HG02798 (cell line): Measurements from ENCODE around the gene SEPTIN6.
A peak's percentile ranks its signal among the peaks of the same experiment; 100 is the strongest.

Experiments used
- ATAC-seq: cut with Tn5 transposase; IDR thresholded peaks from one replicate; pipeline ENCODE4 v1.9.1; 2021; ENCODE audit warnings: mild to moderate bottlenecking; ENCODE audit not compliant: unreplicated experiment, poor library complexity

SEPTIN6 gene

GRCh38 chrX:119693040-119693995 lies at the start of gene SEPTIN6:
Gene SEPTIN6 (minus strand): TSS chrX:119693168. CDS start chrX:119693105, 63 bp downstream.
- ATAC-seq: peak; percentile 74

GRCh38 chrX:119738742-119739141 lies 45.8 kb upstream of the SEPTIN6 start:
- no peak for ATAC-seq

- ATAC-seq: no peak
These were observed 43.3 kb upstream of the SEPTIN6 start for GRCh38 chrX:119736206-119736764.

- ATAC-seq: no peak
These were observed 42.5 kb upstream of the SEPTIN6 start for GRCh38 chrX:119735467-119735866.

GRCh38 chrX:119734897-119735339 lies 42.0 kb upstream of the SEPTIN6 start:
- ATAC-seq: no peak

GRCh38 chrX:119729408-119730201 lies 36.6 kb upstream of the SEPTIN6 start:
- ATAC-seq: no peak

- no peak for ATAC-seq
These were observed 35.5 kb upstream of the SEPTIN6 start for GRCh38 chrX:119728487-119728886.

- ATAC-seq: no peak
These were observed 34.1 kb upstream of the SEPTIN6 start for GRCh38 chrX:119726900-119727555.

- no peak for ATAC-seq
These were observed 29.0 kb upstream of the SEPTIN6 start for GRCh38 chrX:119721926-119722325.

GRCh38 chrX:119721487-119721886 lies 28.5 kb upstream of the SEPTIN6 start:
- no peak for ATAC-seq

- ATAC-seq: no peak
These were observed 16.7 kb upstream of the SEPTIN6 start for GRCh38 chrX:119709630-119710029.

- ATAC-seq: no peak
These were observed 16.0 kb upstream of the SEPTIN6 start for GRCh38 chrX:119708936-119709335.

GRCh38 chrX:119706616-119707015 lies 13.6 kb upstream of the SEPTIN6 start:
- no peak for ATAC-seq

GRCh38 chrX:119698845-119699244 lies 5.9 kb upstream of the SEPTIN6 start:
- no peak for ATAC-seq

- no peak for ATAC-seq
These were observed 3.4 kb upstream of the SEPTIN6 start for GRCh38 chrX:119696251-119696890.

GRCh38 chrX:119695535-119696050 lies 2.6 kb upstream of the SEPTIN6 start:
- ATAC-seq: no peak

GRCh38 chrX:119694601-119695534 lies 1.9 kb upstream of the SEPTIN6 start:
- no peak for ATAC-seq

GRCh38 chrX:119693996-119694451 lies 1.1 kb upstream of the SEPTIN6 start:
- no peak for ATAC-seq
